ENCODE measurements around the gene EPOP.

Gene EPOP

DNA sequence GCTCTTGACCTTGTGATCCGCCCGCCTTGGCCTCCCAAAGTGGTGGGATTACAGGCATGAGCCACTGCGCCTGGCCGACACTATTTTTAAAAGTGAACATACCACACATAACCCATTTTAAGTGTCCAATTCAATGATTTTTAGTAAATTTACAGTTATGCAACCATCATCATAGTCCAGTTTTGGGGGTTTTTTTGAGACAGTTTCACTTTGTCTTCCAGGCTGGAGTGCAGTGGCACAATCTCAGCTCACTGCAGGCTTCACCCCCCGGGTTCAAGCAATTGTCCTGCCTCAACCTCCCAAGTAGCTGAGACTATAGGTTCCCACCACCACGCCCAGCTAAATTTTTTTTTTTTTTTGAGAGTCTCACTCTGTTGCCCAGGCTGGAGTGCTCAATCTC, 3.1 kb upstream of the EPOP start:
- no peak overlapping the region for H3K4me3 ChIP-seq (ENCODE audit: low read depth, low read length)
- DNase-seq (ENCODE audit: low read depth), result no peak

DNA sequence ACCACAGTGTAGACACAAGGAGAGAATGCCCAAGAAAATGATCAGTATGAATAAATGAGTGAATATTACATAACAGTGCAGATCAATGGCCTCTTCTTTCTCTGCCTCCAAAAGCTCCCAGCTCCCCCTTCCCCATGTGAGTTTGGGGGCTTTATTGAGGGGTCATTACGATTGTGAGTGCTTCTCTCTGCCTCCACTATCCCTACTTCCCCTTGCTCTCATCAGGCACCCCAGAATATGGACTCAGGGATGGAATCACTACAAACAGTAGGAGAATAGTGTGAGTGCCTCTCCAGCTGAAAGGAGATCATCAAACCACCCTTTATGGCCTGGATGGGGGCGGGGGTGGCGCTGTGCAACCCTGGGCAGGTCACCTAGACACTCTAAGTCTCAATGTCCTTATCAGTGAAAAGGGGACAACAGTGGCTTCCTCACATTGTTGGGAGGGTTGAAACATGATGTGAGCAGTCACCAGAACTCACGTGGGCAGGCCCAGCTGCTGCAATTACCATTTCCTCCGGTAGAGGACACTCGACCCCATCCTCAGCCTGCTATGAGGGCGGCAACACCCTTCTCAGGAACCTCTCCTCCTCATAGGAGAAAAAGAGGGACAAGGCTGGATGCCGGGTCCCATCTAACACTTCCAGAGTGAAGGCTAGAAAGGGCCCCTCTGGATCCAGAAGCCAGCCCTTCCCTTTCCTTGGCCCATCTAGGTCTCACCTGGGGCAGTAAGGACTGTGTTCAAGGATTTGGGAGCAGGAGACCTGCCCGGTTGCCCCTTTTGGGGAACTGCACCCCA, 2.1 kb upstream of the EPOP start:
- H3K4me3 ChIP-seq (ENCODE audit: low read depth, low read length), result no peak overlapping the region
- DNase-seq (ENCODE audit: low read depth), result peak; percentile 27

DNA sequence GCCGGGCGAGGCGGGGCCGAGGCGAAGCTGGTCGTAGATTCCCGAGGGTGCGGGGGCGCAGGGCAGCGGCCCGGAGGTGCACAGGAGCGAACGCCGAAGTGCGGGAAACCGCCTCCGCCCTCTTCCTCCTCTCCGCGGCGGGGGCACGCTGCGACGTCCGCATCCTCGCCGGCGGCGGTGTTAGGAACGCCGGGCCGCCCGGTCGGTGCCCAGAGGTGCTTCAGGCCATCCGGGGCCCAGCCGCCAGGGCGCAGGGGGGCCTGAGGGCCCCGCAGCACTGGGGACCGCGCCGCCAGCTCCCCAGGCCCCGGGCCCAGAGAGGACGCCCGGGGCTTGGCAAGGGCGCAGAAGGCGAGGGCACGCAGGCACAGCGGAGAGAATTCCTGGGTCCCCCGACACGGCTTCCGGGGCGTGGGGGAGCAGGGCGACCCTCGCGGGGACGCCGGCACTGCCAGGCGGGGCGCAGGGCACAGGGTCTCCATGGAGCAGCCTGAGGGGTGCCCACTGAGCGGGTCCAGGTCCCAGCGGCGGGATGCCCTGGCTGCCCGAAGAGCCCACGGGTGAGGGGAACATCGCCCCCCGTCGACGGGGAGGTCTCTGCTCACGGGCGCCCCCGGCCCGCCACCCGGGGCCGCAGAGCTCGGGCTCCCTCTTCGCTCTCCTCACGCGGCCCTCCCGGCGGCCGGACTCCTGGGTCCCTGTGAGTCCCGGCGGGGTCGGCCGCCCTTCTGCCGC, 576 bp downstream of the EPOP start:
- DNase-seq (ENCODE audit: low read depth), result no peak
- H3K4me3 ChIP-seq (ENCODE audit: low read depth, low read length), result peak overlapping the region; percentile 60

DNA sequence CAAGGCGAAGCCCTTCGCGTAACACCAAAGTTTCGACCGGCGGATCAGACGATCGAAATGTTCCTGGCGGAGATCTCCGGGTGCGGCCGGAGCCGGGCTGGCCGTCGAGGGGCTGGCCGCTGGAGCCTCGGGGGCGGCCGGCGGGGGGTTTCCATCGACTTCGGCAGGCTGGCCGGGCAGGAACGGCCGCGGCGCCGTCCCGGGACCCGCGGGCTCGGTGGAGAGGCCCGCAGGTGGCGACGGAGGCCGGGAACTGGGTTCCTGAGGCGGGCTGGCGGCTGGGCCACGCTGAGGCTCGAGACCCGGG, 1.1 kb downstream of the EPOP start:
- no peak for DNase-seq (ENCODE audit: low read depth)
- peak overlapping the region; percentile 60 for H3K4me3 ChIP-seq (ENCODE audit: low read depth, low read length)

DNA sequence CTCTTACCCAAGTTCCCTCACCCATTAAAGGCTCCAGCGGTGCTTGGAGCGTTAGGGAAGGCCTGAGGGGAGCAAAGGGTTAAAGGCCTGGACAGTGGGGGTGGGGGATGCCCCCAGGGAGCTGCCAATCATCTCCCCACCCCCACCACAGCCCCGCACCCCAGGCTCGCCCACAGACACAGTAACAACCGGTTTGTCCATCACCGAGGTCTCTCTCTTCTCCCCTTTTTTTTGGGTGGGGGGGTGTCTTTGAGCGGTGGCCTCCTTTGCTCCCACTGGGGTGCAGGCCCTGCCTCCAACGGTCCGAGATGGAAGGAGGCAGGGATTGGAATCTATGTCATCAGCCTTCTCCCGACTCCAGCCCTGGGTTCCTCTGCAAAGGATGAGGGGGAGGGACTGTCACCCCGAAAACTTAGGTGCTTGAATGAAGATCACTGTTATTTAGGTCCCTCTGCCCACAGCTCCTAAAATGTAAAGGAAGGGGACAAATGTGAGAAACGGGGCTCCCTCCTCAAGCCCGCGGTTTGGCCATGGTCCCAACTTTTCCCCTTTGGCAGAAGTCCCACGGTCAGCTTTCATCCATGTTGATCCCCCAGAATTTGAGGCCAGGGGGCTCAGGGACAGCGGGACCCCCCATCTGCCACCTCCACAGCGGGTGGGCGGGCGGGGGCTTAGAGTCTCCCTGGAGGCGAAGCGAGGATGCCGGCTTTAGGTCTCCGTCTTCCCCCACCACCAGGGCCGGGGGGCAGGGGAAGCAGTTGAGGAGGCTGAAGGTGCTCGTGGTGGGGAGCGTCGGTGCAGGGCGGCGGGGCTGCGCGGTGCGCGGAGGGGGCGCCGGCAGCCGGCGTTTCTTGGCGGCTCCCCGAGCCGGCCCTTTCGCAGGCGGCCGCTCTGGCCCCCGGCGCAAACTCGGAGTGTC, 1.7 kb downstream of the EPOP start:
- DNase-seq (ENCODE audit: low read depth), result no peak
- H3K4me3 ChIP-seq (ENCODE audit: low read depth, low read length), result no peak overlapping the region

DNA sequence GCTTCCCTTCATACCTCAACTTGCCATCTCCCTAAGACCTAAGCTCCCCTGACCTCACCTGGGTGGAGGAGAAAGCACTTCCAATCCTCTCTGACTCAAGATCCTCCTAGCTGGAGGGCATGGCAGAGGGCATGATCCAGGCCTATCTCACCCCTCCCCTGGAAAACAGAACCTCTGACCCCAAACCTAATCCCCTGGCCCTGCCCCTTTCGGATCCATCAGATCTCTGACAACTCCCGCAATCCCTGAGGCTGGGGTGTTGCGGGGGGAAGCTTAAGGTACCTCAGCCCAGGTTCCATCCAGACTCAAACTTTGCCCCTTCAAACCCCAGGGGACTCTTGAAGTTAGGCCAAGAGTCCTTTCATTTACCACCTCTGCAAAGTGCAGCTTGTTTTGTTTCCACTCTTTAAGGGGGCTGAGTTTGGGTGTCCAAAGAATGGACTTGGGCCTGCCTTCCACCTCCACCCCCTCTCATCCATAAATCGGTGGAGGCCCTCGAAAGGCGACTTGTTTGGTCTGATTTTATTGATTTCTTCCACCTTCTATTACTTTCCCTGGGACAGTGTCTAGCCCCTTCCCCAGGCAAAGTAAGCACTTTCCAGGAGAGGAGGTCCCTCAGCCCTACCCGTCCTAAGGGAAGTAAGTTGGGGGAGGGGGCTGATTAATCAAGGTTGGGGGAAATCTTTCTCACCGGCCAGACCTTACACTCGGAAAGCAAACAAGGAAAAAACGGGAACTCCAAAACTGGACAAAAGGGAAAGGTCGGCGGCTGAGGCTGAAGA, 2.6 kb downstream of the EPOP start:
- DNase-seq (ENCODE audit: low read depth), result no peak
- no peak overlapping the region for H3K4me3 ChIP-seq (ENCODE audit: low read depth, low read length)

DNA sequence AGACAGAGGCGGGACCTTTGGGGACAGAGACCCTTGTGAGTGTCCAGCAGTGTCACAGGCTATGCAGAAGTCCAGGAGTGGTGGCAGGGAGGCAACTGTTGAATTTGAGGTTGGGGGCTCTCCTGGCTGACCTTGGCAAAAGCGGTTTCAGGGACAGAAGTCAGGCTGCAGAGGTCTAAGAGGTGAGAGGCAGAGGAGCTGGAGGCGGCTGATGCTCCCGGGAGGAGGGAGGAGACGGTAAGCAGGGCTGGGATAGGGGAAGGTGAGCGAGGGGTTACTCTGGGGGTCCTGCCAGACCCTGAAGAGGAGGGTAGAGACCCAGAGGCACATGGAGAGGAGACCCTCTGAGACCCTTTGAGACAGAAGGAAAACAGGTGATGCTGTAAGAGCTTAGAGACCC, 5.2 kb downstream of the EPOP start:
- H3K4me3 ChIP-seq (ENCODE audit: low read depth, low read length), result no peak overlapping the region
- no peak for DNase-seq (ENCODE audit: low read depth)

DNA sequence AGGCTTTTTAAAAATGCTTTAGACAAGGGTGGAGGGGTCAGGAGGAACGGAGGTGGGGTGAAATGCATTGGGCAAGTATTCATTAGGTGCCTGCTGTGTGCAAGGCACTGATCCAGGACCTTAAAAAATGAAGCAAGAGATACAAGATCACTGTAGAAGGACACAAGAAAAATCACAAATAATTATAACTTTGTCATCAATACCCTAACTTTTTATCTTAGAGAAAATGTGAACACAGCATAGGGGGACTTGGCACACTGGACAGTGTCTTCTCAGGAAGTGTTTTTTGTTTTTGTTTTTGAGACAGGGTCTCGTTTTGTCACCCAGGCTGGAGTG, 7.0 kb downstream of the EPOP start:
- H3K4me3 ChIP-seq (ENCODE audit: low read depth, low read length), result no peak overlapping the region
- DNase-seq (ENCODE audit: low read depth), result no peak

DNA sequence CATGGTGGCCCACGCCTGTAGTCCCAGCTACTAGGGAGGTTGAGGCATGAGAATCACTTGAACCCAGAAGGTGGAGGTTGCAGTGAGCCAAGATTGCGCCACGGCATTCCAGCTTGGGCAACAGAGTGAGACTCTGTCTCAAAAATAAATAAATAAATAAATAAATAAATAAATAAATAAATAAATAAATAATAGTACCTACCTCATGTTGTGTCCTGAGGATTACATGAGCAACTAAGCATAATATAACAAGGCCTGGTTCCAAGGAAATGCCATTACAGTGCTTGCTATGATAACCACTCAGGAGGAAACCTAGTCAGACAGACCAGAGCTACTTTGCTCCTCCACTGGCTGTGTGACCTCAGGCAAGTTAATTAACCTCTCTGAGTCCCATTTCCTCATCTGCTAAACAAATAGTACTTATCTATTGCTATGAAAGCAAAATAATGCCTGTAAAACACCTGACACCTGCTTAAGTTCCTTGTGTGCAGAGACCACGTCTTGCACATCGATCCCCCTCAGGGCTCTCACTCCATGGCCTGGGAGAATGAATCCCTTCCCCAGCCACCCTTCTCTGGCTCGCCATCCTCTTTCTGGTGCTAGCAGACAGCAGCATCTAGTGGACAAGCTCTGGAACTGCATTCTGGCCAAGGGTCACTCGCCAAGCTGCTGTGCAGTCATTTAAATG, 7.5 kb downstream of the EPOP start:
- DNase-seq (ENCODE audit: low read depth), result peak; percentile 22
- H3K4me3 ChIP-seq (ENCODE audit: low read depth, low read length), result no peak overlapping the region

DNA sequence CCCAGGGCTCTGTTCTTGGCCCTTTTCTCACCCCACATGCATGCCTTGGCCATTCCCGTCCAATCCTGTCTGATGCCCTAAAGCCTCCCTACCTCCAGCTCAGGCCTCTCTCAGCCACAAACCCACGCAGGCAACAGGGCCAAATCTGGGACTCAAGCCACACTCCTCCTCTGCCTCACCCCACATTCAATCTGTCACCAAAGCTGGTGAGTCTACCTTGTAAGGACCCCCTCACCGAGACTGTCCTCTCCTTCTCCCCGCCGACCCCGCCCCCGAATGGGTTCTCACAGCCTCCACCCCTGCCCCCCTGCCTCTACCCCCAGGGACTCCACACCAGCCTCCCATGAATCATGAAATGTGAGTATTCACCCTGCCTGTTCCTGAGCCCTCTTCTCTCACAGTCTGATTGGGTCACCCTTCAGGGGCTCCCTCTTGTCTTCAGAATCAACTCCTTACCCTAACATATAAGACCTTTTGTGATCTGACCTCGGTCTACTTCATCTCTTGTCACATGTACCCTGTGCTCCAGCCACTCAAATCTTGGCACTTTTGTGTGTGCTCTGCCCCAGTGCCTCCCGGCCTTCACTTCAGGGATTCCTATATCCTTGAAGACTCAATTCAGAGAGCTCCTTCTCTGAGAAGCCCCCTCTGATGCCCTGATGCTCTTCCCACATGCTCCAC, 10.7 kb downstream of the EPOP start:
- no peak overlapping the region for H3K4me3 ChIP-seq (ENCODE audit: low read depth, low read length)
- no peak for DNase-seq (ENCODE audit: low read depth)

DNA sequence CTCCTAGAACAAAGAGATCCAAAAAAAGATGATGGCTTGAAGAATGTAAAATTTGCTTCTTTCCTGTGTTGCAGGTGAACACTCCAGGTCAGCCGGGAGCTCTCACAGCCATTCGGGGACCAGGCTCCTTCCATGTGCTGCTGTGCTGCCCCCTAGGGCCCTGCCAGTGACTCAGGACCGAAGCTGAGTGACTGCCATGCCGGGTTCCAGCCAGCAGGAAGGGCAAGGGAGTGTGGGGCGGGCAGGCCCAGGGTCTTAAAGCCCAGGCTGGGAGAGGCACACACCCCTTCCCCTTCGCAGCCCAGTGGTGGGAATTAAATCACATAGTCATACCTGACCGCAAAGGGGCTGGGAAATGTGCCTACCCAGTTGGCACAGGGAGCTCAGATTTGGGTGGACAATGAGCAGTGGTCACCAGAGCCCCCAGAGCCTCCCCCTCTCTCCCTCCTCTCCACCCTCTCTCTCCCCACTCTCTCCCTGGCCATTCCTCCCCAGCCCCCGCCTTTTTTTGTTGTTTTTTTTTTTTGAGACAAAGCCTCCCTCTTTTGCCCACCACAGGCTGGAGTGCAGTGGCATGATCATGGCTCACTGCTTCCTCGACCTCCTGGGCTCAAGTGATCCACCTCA, 11.5 kb downstream of the EPOP start:
- H3K4me3 ChIP-seq (ENCODE audit: low read depth, low read length), result no peak overlapping the region
- DNase-seq (ENCODE audit: low read depth), result no peak

GRCh38 chr17:38660097-38661025, 14.4 kb downstream of the EPOP start:
- no peak for DNase-seq (ENCODE audit: low read depth)

DNA sequence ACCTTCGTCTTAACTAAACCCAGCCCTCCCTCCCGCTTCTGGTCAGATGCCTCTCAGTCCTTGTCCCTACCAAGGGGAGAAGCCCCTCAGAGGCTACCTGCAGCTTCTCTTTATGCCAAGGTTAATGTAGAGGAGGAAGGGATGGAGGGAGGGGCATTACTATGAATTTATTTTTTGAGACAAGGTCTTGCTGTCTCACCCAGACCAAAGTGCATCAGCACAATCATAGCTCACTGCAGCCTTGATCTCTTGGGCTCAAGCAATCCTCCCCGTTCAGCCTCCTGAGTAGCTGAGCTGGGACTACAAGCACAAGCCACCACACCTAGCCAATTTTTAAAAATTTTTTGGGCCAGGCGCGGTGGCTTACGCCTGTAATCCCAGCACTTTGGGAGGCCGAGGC, 15.3 kb downstream of the EPOP start:
- no peak for DNase-seq (ENCODE audit: low read depth)
- H3K4me3 ChIP-seq (ENCODE audit: low read depth, low read length), result no peak overlapping the region

More at GRCh38 chr17:38660097-38661025, 14.4 kb downstream of the EPOP start:
- H3K4me3 ChIP-seq (ENCODE audit: low read depth, low read length), result no peak overlapping the region

- H3K4me3 ChIP-seq (ENCODE audit: low read depth, low read length), result no peak overlapping the region
- no peak for DNase-seq (ENCODE audit: low read depth)
These were observed 15.9 kb downstream of the EPOP start for GRCh38 chr17:38658741-38659345.

DNA sequence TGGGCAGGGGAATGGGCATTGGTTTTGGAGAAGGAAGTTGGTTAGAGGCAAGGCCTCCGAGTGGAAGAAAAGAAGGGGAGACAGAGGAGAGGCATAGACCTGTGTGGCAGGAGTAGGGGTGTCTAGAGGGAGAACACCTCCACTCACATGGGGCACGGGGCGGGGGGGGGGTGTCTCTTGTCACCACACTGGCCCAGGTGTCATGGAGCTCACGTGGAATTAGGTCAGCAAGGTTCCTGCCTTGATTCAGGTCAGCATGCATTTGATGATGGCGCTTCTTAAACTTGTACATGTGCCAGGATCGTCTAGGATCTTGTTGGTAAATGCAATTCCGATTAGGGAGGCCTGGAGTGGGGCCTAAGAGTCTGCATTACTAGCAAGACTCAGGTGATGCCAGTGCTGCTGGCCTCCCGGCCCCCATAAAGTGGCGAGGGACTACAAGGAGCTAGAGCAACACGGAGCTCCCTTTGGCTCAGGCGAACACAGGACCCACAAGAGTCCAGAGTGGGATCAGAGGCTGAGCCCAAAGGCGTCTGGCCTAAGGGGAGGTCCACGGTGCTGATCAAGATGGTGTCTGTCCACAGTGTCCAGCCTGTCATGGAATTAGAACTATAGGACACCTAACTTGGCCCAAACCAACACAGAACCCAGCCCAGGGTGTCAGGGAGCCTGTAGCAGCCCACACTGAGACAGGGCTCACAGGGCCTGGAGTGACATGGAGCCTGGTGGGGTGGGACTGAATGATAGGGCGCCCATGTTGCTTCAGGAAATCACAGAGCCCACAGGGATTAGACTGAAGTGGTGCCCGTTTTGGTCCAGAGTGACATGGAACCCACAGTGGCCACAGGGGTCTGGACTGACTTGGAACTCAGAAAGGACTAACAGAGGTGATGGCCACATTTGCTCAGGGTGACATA, 16.7 kb downstream of the EPOP start:
- no peak overlapping the region for H3K4me3 ChIP-seq (ENCODE audit: low read depth, low read length)
- no peak for DNase-seq (ENCODE audit: low read depth)

All from skeletal muscle cell (primary cell).